MCF 10A (cell line): ENCODE measurements around the gene OSBPL9. TPM values are rescaled to one million over a fixed set of nuclear protein-coding genes. Genes with fewer than 3 reads are reported as not detected.

Experiments used
- BruUV-seq: library from RNA; stranded (reverse); fragments of 400-500 nt; replicated peaks from 2 replicates; lab custom pipeline; 2021; lab: Mats Ljungman, UMichigan
- CTCF ChIA-PET: fragments of 300-600 bp; sonication (Branson Sonifier 250); formaldehyde crosslinking; extraction: SDS; loops from one replicate; lab custom pipeline; 2021; ENCODE audit warnings: antibody characterized with exemption, inconsistent platforms; lab: Yijun Ruan, JAX
- POLR2A ChIA-PET: fragments of 300-600, 350-650 bp; sonication (Branson Sonifier 250); formaldehyde crosslinking; extraction: SDS; loops from one replicate; lab custom pipeline; 2020; ENCODE audit warnings: antibody characterized with exemption, inconsistent platforms; lab: Yijun Ruan, JAX
- DNase-seq: peaks from one replicate; pipeline ENCODE4 v3.0.0-alpha.2; 2018; ENCODE audit not compliant: unreplicated experiment
- H3K27ac Mint-ChIP-seq: one replicate; pipeline ENCODE4 v1.8.0; 2022; ENCODE audit warnings: mild to moderate bottlenecking, low read depth, mixed read lengths; ENCODE audit not compliant: unreplicated experiment
- H3K27me3 Mint-ChIP-seq: one replicate; pipeline ENCODE4 v1.8.0; 2022; ENCODE audit warnings: mixed read lengths; ENCODE audit not compliant: insufficient read depth, unreplicated experiment
- H3K36me3 Mint-ChIP-seq: one replicate; pipeline ENCODE4 v1.8.0; 2022; ENCODE audit warnings: mild to moderate bottlenecking, moderate library complexity, mixed read lengths; ENCODE audit not compliant: insufficient read depth, unreplicated experiment
- H3K4me1 Mint-ChIP-seq: one replicate; pipeline ENCODE4 v1.8.0; 2022; ENCODE audit warnings: mixed read lengths; ENCODE audit not compliant: insufficient read depth, unreplicated experiment
- H3K4me3 Mint-ChIP-seq: one replicate; pipeline ENCODE4 v1.8.0; 2022; ENCODE audit warnings: mild to moderate bottlenecking, moderate library complexity, mixed read lengths; ENCODE audit not compliant: unreplicated experiment
- H3K9me3 Mint-ChIP-seq: one replicate; pipeline ENCODE4 v1.8.0; 2022; ENCODE audit warnings: mixed read lengths; ENCODE audit not compliant: unreplicated experiment
- CTCF ChIP-seq: fragments of 200-600 bp; IDR thresholded peaks from one replicate; pipeline ENCODE4 v1.8.0; 2022; ENCODE audit warnings: antibody characterized with exemption, mild to moderate bottlenecking; ENCODE audit not compliant: unreplicated experiment
- intact Hi-C: fragments of 100-400 bp; cut with micrococcal nuclease; formaldehyde crosslinking; loops from 2 replicates; pipeline ENCODE4 v1.14.1; 2022
- total RNA-seq: library from RNA; stranded (reverse); gene quantifications from 2 replicates; pipeline ENCODE4 v1.2.3, GENCODE V29; 2022

OSBPL9 gene
- total RNA-seq, 1 experiment from 2014 or later: 51.7 TPM

- Mint-ChIP-seq H3K27ac (no peak overlapping the region), H3K36me3 (no peaks in the 10 kb centered on the region), H3K4me3 (no peak overlapping the region), H3K27me3 (no peaks in the 10 kb centered on the region), H3K4me1 (peaks cover 30% of the 10 kb centered on the region), H3K9me3 (peaks cover 4% of the 10 kb centered on the region)
- CTCF ChIA-PET: no interaction called here
- no TSS peak for BruUV-seq
- no peak for TF ChIP-seq CTCF
- peak; percentile 36 for DNase-seq
- POLR2A ChIA-PET: interaction anchor here (1.2 kb wide), 1 partner anchor 21 kb away, joined by 5 read pairs; the partner anchor contains the start of gene OSBPL9
- intact Hi-C loops: no loop called here
These were observed 21.5 kb downstream of the OSBPL9 start for GRCh38 chr1:51638350-51638749.

GRCh38 chr1:51639694-51640093 is 22.8 kb downstream of the OSBPL9 start:
- CTCF ChIA-PET: no interaction called here
- H3K4me1 Mint-ChIP-seq: peaks cover 43% of the 10 kb centered on the region
- no peaks in the 10 kb centered on the region for H3K36me3 Mint-ChIP-seq
- H3K27ac Mint-ChIP-seq: no peak overlapping the region
- H3K9me3 Mint-ChIP-seq: peaks cover 7% of the 10 kb centered on the region
- no peak overlapping the region for H3K4me3 Mint-ChIP-seq
- POLR2A ChIA-PET: no interaction called here
- DNase-seq: no peak
- TF ChIP-seq CTCF: no peak
- BruUV-seq: no TSS peak
- intact Hi-C loops: no loop called here
- no peaks in the 10 kb centered on the region for H3K27me3 Mint-ChIP-seq

- Mint-ChIP-seq H3K9me3 (peaks cover 7% of the 10 kb centered on the region), H3K4me1 (peaks cover 52% of the 10 kb centered on the region), H3K36me3 (no peaks in the 10 kb centered on the region), H3K4me3 (no peak overlapping the region), H3K27me3 (no peaks in the 10 kb centered on the region), H3K27ac (no peak overlapping the region)
- BruUV-seq: no TSS peak
- TF ChIP-seq CTCF: no peak
- DNase-seq: no peak
- intact Hi-C loops: no loop called here
- CTCF ChIA-PET: no interaction called here
- POLR2A ChIA-PET: interaction anchor here (1.6 kb wide), 1 partner anchor 97 kb away, joined by 3 read pairs; no protein-coding TSS in a partner anchor
These were observed 24.2 kb downstream of the OSBPL9 start for GRCh38 chr1:51641096-51641495.

- H3K4me3 Mint-ChIP-seq: peak overlapping the region; percentile 55
- CTCF ChIA-PET: interaction anchor here (0.5 to 0.7 kb wide), 3 partner anchors 15 to 660 kb away, joined by 3 to 4 read pairs (median 3); no protein-coding TSS in a partner anchor
- no peak for TF ChIP-seq CTCF
These were observed 25.8 kb downstream of the OSBPL9 start for GRCh38 chr1:51642739-51643142.

More at GRCh38 chr1:51642739-51643142, 25.8 kb downstream of the OSBPL9 start:
- H3K27me3 Mint-ChIP-seq: no peaks in the 10 kb centered on the region
- intact Hi-C loops: no loop called here
- H3K9me3 Mint-ChIP-seq: peaks cover 7% of the 10 kb centered on the region
- peak; percentile 69 for DNase-seq
- POLR2A ChIA-PET: interaction anchor here (0.6 to 1.2 kb wide), 6 partner anchors 19 to 95 kb away, joined by 3 to 6 read pairs (median 3); no protein-coding TSS in a partner anchor
- H3K4me1 Mint-ChIP-seq: peaks cover 46% of the 10 kb centered on the region
- no TSS peak for BruUV-seq
- no peaks in the 10 kb centered on the region for H3K36me3 Mint-ChIP-seq
- peak overlapping the region; percentile 95 for H3K27ac Mint-ChIP-seq
